HG03558 (cell line): ENCODE results near the gene GTPBP2.

ENCODE experiments used
- ATAC-seq: cut with Tn5 transposase; IDR thresholded peaks from one replicate; pipeline ENCODE4 v1.9.1; 2021; ENCODE audit warnings: moderate number of reproducible peaks; ENCODE audit not compliant: unreplicated experiment; ENCODE audit errors: extremely low read depth

The GTPBP2 gene

DNA sequence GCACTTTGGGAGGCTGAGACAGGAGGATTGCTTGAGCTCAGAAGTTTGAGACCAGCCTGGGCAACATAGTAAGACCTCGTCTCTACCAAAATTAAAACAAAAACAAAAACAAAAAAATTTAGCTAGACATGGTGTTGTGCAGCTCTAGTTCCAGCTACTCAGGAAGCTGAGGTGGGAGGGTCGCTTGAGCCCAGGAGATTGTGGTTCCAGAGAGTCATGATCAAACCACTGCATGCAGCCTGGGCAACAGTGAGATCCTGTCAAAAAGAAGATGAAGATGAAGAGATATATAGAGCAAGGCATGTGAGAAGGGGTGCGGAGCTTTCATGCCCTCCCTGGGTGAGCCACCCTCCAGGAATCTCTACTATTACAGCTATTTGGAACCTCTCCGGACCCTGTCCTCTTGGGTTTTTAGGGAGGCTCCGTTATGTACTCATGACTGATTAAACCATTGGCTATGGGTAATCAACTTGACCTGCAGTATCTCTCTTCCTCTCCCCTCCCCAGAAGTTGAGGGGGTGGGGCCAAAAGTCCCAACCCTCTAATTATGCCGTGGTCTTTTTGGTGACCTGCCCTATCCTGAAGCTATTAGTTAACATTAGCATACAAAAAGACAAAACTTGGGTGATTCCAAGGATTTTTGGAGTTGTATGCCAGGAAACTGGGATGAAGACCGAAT lies 44.0 kb downstream of the GTPBP2 start:
- ATAC-seq, result no peak

DNA sequence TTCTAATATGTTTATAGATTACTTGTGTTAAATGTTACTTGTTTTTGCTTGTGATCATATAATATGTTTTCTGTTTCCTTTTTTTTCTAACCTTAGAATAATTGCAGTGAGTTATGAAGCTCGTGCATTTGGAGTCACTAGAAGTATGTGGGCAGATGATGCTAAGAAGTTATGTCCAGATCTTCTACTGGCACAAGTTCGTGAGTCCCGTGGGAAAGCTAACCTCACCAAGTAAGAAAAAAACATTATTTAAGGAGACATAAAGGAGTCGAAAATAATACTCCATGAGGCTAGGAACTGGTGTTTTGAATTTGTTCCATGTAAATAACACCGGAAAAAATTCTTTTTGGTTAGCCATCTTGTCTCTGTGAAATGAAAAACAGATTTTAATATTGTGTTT lies 46.2 kb downstream of the GTPBP2 start:
- no peak for ATAC-seq

DNA sequence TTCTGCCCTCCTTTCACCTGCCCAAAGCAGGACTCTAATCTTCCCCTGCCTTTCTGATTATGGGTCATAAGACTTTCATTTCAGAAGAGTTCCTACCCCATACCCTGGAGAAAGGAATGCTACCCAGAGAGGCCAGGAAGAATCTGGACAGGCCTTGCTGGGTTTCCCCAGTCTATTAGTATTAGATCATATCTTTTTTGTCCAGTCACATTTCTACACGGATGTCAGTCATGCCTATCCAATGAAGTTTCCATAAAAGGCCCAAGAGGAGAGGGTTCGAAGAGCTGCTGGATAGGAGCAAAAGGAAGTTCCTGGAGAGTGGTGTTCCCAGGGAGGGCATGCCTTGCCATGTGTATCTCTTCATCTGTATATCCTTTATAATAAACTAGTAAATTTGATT lies 49.9 kb downstream of the GTPBP2 start:
- no peak for ATAC-seq

DNA sequence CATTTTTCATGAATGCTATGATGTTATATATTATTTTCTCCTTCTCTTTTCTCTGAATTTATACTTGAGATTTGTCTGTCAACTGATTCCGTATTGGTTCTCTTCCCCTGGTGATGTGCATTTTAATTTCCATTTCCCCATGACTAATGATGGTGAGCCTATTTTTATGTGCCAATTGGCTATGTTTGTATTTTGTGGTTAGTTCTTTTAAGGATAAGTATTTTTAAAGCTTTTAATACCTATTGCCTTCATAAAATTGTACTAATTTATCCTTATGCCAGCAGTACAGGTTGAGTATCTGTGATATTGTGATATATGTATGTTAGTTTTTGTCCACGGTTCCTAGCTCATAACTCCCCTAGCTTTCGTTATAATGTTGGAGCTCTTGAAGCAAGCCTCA lies 50.3 kb downstream of the GTPBP2 start:
- no peak for ATAC-seq

DNA sequence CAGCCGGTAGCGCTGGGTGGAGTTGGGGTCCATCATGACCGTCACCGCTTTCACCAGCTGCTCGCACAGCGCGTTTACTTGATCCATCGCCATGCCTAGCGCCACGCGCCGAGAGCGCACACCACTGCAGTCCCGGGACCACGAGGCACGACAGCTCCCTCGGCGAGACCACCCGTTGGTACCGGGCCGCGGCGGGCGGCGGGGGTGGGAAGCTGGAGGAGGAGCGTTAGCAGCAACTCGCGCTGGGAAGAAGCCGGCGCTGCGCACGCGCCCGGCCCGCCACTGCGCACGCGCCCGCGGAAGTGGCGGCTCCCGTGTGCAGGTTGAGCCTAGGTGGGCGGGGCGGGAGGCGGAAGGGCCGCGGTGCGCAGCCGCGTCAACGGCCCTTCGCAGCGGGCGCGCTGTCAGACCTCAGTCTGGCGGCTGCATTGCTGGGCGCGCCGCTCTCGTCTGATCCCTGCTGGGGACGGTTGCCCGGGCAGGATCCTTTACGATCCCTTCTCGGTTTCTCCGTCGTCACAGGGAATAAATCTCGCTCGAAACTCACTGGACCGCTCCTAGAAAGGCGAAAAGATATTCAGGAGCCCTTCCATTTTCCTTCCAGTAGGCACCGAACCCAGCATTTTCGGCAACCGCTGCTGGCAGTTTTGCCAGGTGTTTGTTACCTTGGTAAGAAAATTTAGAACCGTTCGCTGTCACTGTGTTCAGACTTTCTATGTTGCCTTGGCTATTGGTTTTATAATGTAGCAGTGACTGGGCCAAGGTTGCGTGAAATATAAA lies 53.1 kb downstream of the GTPBP2 start, which contains the start of the genes POLH and XPO5:
POLH (plus strand) TSS at position 414 of the 780 bp plus-strand sequence. CDS start 6,135 bp downstream, outside the sequence.
XPO5 (minus strand) TSS at position 267 of the 780 bp plus-strand sequence; CDS start at position 93, 174 bp downstream.
- ATAC-seq, result peak; percentile 81

DNA sequence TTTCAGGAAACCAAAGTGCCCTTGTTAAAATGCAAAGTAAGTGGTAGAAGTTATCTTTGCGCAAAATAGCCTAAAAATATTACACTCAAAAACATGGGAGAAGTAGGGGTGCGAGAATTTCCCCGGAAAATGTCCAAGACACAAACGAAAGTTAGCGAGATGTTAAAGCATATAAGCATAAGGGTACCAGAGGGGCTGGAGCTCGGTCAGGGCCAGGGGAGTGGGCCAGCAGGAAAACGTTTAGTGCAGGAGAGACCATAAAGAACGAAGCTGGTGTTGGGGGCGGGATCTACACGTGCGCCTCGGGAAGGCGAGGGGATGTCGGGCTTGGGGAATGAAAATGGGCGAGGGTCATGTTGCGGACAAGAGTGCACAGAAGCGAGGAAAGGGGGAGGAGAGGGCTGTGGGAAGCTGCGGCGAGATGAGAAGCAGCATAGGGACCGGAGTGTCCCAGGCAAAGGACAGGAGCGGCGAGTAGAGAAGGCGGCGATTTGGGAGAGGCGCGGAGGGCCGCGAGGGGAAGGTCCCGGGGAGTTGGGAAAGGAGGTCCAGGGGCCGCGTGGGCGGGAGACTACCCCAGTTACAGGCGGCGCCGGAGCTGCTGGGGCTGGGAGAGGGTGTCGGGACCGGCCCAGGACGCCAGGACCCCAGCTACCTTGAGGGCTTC lies 53.8 kb downstream of the GTPBP2 start:
- ATAC-seq, result no peak

DNA sequence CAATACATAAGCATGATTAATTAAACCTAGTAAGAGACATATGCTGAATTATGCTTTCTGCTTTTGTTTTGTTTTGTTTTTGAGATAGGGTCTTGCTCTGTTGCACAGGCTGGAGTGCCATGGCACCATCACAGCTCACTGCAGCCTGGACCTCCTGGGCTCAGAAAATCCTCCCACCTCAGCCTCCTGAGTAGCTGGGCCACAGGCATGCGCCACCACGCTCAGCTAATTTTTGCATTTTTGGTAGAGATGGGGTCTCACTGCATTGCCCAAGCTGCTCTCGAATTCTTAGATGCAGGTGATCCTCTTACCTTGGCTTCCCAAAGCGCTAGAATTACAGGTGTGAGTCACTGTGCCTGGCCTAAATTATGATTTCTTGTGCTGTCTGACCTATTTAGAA lies 57.0 kb downstream of the GTPBP2 start:
- ATAC-seq, result no peak

DNA sequence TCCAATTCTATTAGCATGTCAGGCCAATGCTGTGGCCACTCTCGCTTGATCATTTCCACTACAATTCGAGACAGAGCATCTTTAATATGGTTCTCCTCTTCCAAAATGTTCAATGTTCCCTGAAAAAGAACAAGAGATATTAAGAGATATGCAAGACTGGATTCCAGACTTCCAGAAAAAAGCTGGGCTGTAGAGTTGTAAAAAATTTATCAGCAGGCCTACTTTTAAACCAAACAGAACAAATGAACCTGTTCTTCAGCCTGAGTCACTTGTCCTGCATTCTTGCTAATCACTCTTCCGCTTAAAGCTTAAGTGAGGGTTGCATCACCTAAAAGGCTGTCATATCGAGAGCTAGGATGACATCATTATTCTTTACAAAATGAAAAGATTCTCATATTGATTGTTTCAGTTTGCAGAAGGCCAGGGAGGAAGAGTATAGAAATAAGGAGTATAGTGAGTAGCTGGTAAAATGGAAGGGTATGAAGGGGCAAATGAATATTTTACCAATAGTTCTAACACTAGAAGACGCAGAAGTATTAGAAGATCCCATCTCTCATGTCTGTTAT lies 58.1 kb downstream of the GTPBP2 start:
- ATAC-seq, result no peak
